GM21447 (cell line): ENCODE measurements around the gene ACTA2.

Experiments
- ATAC-seq: cut with Tn5 transposase; IDR thresholded peaks from one replicate; pipeline ENCODE4 v1.9.1; 2021; ENCODE audit not compliant: unreplicated experiment

ACTA2 gene

DNA sequence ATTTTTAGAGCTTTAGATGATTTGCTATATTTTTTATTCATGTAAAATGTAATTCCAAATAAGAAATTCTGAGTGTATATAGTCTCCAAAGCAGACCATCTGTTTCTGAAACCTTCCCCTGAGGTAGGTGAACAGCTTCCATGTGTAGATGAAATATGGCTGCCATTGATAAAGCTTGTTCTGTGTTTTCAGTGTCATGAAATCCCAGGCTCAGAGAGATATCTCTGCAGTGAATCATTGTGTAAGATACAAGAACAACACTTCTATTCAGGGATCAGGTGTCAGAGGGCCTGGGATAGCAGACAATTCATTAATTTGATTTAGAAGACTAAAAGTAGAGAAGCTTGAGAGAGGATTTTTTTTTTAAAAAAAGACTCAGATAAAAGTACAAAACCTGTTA, 29.1 kb downstream of the ACTA2 start:
- ATAC-seq = no peak

DNA sequence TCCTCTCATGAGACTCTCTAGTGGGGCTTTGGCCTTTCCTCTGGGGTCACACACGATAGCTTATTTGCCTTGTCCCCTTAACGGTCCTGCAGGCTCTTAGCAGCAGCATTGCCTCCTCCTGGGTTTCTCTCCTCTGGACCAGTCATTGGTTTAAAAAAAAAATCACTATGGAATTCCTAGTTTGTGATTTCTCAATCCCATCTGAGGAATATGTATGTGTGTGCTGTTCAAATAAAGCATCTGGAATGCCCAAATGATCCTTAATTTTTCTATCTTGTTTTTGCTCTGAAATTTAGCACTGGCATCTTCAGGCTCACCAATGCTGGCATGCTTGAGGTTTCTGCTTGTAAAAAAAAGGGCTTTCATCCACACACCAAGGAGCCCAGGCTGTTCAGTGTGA, 30.5 kb downstream of the ACTA2 start:
- no peak for ATAC-seq

- no peak for ATAC-seq
Measured at GRCh38 chr10:88920986-88921593, 31.5 kb downstream of the ACTA2 start.

DNA sequence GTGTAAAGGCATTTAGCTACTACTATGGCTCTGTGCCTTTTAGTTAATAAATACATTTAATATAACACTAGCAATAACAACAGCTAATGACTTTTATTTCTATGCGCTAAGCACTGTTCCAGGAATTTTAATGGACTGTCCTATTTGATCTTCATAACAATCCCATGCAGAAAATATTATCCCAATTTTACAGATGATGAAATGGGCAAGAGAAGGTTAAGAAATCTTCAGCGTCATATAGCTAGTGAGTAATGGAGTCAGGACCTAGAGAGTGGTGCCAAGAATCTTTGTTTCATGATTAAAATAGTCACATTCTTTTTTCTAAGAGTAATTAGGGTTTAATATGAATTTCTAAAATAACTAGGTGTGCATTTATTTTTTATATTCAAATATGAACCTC, 32.4 kb downstream of the ACTA2 start:
- ATAC-seq = no peak

DNA sequence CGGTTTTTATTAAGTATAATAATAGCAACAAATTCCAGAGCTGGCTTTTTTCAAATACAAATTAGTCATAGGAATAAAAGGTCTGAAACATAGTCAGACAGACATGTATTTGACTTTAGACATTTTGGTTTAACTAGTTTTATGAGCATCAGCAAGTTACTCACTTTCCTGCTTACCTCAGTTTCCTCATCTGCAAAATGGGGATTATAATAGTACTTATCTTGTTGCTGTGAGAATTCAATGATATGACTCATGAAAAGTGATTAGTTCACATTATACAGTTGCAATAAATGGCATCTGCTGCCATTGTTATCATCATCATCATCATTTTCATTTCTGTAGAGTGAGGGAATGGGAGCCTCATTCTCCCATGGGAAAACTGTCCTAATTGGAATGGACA, 33.5 kb downstream of the ACTA2 start:
- no peak for ATAC-seq

DNA sequence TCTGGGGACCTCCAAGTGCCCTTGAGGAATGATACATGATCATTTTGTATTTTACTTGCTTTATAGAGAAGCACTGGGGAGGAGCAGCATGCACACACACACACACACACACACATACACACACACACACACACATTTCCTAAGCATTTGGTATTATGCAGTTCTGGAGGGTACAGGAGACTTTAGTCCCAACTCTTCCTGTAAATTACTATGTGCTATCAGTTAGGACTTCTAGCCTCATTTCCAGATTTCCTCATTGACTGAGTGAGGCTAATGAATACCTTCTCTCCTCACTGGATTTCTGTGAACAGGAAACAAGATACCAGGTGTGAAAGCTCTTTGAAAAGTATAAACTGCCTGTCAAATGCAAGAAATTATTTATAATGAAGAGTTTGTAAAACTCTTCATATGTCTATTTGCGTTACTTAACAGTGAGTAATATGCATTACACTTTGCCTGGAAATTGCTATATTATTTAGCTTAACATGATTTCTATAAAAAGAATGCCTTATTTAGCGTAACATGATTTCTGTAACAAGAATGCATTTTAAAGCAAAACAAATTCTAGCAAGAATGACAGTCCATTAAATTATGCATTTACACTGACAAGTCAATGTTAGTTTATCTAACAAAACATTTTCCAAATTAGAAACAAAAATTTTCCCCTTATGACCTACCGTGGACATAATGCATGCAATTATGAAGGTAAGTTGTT, 34.2 kb downstream of the ACTA2 start:
- ATAC-seq = no peak

- ATAC-seq = no peak
Measured at GRCh38 chr10:88916986-88917385, 35.6 kb downstream of the ACTA2 start.

GRCh38 chr10:88916231-88916630, 36.3 kb downstream of the ACTA2 start:
- ATAC-seq = no peak

GRCh38 chr10:88915781-88916180, 36.8 kb downstream of the ACTA2 start:
- no peak for ATAC-seq

DNA sequence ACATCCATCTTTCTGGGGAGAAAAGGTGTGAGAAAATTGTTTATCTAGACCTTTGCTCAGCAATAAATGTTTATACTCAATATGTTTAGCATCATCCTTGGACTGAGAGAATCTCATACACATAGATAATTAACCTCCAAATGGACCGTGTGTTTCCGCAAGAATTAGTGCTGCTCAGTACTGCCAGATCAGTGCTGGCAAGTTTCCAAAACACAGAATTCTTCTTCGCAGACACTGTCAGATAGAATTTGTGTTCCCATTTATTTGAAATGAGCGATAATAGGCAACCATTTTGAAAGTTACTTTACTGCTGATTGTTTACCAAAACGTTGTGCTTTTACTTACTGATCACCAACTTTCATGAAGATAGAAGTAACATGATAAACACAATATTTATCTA, 38.8 kb downstream of the ACTA2 start:
- no peak for ATAC-seq

DNA sequence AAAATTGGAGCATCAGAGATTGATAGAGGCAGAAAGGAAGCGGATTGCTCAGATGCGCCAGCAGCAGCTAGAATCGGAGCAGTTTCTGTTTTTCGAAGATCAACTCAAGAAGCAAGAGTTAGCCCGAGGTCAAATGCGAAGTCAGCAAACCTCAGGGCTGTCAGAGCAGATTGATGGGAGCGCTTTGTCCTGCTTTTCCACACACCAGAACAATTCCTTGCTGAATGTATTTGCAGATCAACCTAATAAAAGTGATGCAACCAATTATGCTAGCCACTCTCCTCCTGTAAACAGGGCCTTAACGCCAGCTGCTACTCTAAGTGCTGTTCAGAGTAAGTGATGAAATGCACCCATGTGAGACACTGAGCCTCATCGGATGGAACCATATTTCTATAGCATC, 39.4 kb downstream of the ACTA2 start:
- ATAC-seq = no peak

DNA sequence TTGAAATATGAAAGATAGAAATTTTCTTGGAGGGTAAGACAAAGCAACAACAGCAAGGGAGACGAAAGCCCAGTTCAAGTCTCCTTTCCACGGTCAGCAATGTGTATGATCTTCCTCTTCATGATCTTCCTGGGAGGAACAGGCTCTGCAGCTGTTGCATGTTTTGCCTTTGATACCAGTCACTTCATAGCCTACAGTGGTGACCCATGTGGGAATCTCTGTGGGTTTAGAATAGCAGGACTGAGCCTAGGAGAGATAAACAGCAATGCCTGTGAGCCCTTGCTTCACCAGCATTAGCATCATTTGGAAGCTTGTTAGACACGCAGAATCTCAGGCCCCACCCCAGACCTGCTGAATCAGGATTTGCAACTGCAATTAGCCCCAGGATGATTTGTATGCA, 40.7 kb downstream of the ACTA2 start:
- ATAC-seq = no peak

DNA sequence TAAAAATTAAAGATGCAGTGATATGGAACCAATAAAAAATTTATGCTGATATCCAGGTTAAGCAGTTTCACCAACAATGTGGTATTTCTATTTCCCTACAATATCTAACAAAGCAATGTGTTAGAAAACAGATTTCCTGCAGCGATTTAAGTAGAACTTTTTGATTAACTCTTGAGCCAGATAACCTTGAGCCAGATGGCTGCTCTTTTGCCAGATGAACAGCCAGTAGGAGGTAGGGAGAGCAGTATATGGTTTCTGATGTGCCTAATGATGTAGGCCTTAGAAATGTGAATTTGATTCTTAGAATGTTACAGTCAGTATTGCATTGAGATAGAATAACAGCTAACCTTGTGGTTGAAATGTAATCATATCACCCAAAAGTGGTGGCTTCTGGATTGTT, 41.5 kb downstream of the ACTA2 start:
- no peak for ATAC-seq

DNA sequence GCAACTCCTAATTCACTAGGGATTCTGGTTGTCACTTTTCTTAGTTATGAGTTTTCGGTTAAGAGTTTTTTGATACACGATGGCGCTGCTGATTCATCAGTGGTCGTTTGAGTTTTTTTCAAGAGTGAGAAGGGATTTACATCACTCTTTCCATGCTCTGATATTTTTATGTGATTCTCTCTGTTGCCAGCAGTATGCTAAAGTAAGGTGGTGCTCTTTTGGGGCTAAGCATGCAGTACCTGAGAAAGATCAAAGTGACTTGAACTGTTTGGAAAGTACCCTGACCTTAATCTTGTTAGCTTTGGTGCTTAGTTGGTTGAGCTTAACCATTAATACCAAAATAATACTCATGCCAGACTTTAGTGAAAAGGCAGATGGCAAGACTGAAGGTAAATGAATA, 44.4 kb downstream of the ACTA2 start:
- no peak for ATAC-seq

GRCh38 chr10:88906921-88907320, 45.7 kb downstream of the ACTA2 start:
- ATAC-seq = no peak

GRCh38 chr10:88903715-88904114, 48.9 kb downstream of the ACTA2 start:
- ATAC-seq = no peak

DNA sequence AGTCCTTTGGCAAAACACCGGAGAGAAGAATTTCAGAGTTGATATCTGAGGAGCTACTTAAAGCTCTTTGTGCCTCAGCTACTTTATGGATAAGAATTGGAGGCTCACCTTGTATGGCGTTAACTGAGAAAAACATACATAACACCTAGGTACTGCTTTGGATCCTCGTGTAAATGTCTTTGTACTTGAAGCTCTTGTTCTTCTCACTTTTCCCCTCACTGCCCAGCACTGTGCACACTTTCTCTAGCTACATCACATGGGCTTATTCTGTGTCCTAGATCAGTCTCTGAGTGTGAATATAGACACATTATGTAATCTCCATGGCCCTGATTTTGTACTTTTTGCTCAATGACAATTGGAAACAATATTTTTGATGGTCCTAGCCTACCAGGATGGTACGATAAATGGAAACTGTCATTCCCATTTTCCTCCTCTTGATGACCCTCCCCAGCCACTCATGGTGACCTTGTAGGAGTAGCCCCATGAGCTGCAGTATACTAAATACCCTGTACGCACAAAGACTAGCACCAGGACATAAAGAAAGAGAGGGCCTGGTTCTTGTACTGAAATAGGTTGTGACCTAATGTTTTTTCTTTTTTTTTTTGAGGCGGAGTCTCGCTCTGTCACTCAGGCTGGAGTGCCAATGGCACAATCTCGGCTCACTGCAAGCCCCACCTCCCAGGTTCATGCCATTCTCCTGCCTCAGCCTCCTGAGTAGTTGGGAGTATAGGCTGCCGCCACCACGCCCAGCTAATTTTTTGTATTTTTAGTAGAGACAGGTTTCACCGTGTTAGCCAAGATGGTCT, 50.4 kb downstream of the ACTA2 start:
- peak; percentile 40 for ATAC-seq

- ATAC-seq = peak; percentile 79
Measured at GRCh38 chr10:88901206-88901983, 51.2 kb downstream of the ACTA2 start.

- no peak for ATAC-seq
Measured at GRCh38 chr10:88899886-88900285, 52.7 kb downstream of the ACTA2 start.

DNA sequence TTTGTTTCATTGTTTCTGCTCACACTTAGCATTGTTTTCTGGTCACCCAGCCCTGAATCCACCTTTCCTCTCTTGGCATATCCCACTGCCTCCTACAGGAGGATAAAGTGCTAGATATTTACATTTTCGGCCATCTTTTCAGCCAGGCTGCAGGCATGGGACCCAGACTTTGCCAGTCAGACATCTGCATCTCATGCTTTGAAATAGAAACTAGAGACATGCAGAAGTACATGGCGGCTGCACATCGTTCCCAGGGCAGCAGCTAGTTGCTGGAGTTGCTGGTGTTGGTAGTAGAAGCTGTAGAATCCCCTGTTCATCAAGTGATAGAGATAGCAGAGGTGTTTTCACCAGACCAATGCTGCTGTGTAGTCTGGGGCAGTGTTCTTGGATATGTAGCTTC, 53.8 kb downstream of the ACTA2 start:
- no peak for ATAC-seq
